Measurements from ENCODE around the gene LPA.
"Not testable (repeated sequence)": the region's sequence is repeated elsewhere in the genome, so short reads cannot be mapped to it uniquely, and the experiment has no call there.

LPA gene

GRCh38 chr6:160581406-160581805 lies 82.7 kb downstream of the LPA start:
- H3K9me3 Mint-ChIP-seq = peaks cover 18% of the 10 kb centered on the region
- H3K4me3 Mint-ChIP-seq = no peak overlapping the region
- no peaks in the 10 kb centered on the region for H3K4me1 Mint-ChIP-seq (ENCODE audit: low read depth)
- no peaks in the 10 kb centered on the region for H3K36me3 Mint-ChIP-seq (ENCODE audit: low read depth)
- H3K27ac Mint-ChIP-seq = no peak overlapping the region
- peaks cover 18% of the 10 kb centered on the region for H3K27me3 Mint-ChIP-seq

- not testable (repeated sequence) for H3K36me3 Mint-ChIP-seq (ENCODE audit: low read depth); H3K27ac Mint-ChIP-seq; H3K4me3 Mint-ChIP-seq; H3K4me1 Mint-ChIP-seq (ENCODE audit: low read depth)
- Mint-ChIP-seq H3K9me3 (peaks cover 23% of the 10 kb centered on the region), H3K27me3 (peaks cover 20% of the 10 kb centered on the region)
Measured at GRCh38 chr6:160578515-160578914, 85.6 kb downstream of the LPA start.

- no peak overlapping the region for H3K4me3 Mint-ChIP-seq
- no peaks in the 10 kb centered on the region for H3K4me1 Mint-ChIP-seq (ENCODE audit: low read depth)
- no peak overlapping the region for H3K27ac Mint-ChIP-seq
- H3K36me3 Mint-ChIP-seq (ENCODE audit: low read depth) = no peaks in the 10 kb centered on the region
- H3K9me3 Mint-ChIP-seq = peaks cover 11% of the 10 kb centered on the region
- H3K27me3 Mint-ChIP-seq = peaks cover 7% of the 10 kb centered on the region
Measured at GRCh38 chr6:160573943-160574342, 90.1 kb downstream of the LPA start.

GRCh38 chr6:160571201-160571600 lies 92.9 kb downstream of the LPA start:
- not testable (repeated sequence) for H3K4me3 Mint-ChIP-seq; H3K4me1 Mint-ChIP-seq (ENCODE audit: low read depth); H3K36me3 Mint-ChIP-seq (ENCODE audit: low read depth); H3K27ac Mint-ChIP-seq; H3K27me3 Mint-ChIP-seq
- peaks cover 11% of the 10 kb centered on the region for H3K9me3 Mint-ChIP-seq

- H3K27me3 Mint-ChIP-seq = peaks cover 21% of the 10 kb centered on the region
- no peaks in the 10 kb centered on the region for H3K36me3 Mint-ChIP-seq (ENCODE audit: low read depth)
- no peaks in the 10 kb centered on the region for H3K4me1 Mint-ChIP-seq (ENCODE audit: low read depth)
- no peak overlapping the region for H3K27ac Mint-ChIP-seq
- no peaks in the 10 kb centered on the region for H3K9me3 Mint-ChIP-seq
- H3K4me3 Mint-ChIP-seq = no peak overlapping the region
Measured at GRCh38 chr6:160544802-160545201, 119.3 kb downstream of the LPA start.

- Mint-ChIP-seq H3K4me1 (ENCODE audit: low read depth) (no peaks in the 10 kb centered on the region), H3K9me3 (no peaks in the 10 kb centered on the region), H3K36me3 (ENCODE audit: low read depth) (no peaks in the 10 kb centered on the region), H3K27me3 (peaks cover 4% of the 10 kb centered on the region), H3K27ac (no peak overlapping the region), H3K4me3 (no peak overlapping the region)
Measured at GRCh38 chr6:160535270-160535669, 128.8 kb downstream of the LPA start.

GRCh38 chr6:160534050-160534696 lies 129.9 kb downstream of the LPA start:
- H3K9me3 Mint-ChIP-seq = peaks cover 2% of the 10 kb centered on the region
- no peaks in the 10 kb centered on the region for H3K4me1 Mint-ChIP-seq (ENCODE audit: low read depth)
- H3K27ac Mint-ChIP-seq = no peak overlapping the region
- H3K4me3 Mint-ChIP-seq = no peak overlapping the region
- H3K36me3 Mint-ChIP-seq (ENCODE audit: low read depth) = no peaks in the 10 kb centered on the region
- peaks cover 4% of the 10 kb centered on the region for H3K27me3 Mint-ChIP-seq

GRCh38 chr6:160532315-160532714 lies 131.8 kb downstream of the LPA start:
- Mint-ChIP-seq H3K9me3 (peaks cover 5% of the 10 kb centered on the region), H3K27ac (no peak overlapping the region), H3K36me3 (ENCODE audit: low read depth) (no peaks in the 10 kb centered on the region), H3K27me3 (peaks cover 16% of the 10 kb centered on the region), H3K4me3 (no peak overlapping the region), H3K4me1 (ENCODE audit: low read depth) (no peaks in the 10 kb centered on the region)

- Mint-ChIP-seq H3K4me1 (ENCODE audit: low read depth) (no peaks in the 10 kb centered on the region), H3K36me3 (ENCODE audit: low read depth) (no peaks in the 10 kb centered on the region), H3K27ac (no peak overlapping the region), H3K27me3 (peaks cover 20% of the 10 kb centered on the region), H3K4me3 (no peak overlapping the region), H3K9me3 (peaks cover 5% of the 10 kb centered on the region)
Measured at GRCh38 chr6:160531826-160532225, 132.2 kb downstream of the LPA start.

- H3K9me3 Mint-ChIP-seq; H3K36me3 Mint-ChIP-seq (ENCODE audit: low read depth); H3K4me3 Mint-ChIP-seq; H3K4me1 Mint-ChIP-seq (ENCODE audit: low read depth); H3K27ac Mint-ChIP-seq: not testable (repeated sequence)
- H3K27me3 Mint-ChIP-seq = peaks cover 20% of the 10 kb centered on the region
Measured at GRCh38 chr6:160529524-160529923, 134.6 kb downstream of the LPA start.

- Mint-ChIP-seq H3K36me3 (ENCODE audit: low read depth) (no peaks in the 10 kb centered on the region), H3K4me3 (no peak overlapping the region), H3K27ac (no peak overlapping the region), H3K9me3 (no peaks in the 10 kb centered on the region), H3K27me3 (peaks cover 11% of the 10 kb centered on the region), H3K4me1 (ENCODE audit: low read depth) (peaks cover 26% of the 10 kb centered on the region)
Measured at GRCh38 chr6:160523223-160523622, 140.9 kb downstream of the LPA start.

GRCh38 chr6:160520043-160520904 lies 143.8 kb downstream of the LPA start:
- Mint-ChIP-seq H3K27me3 (no peaks in the 10 kb centered on the region), H3K36me3 (ENCODE audit: low read depth) (no peaks in the 10 kb centered on the region), H3K4me3 (peak overlapping the region; percentile 86), H3K27ac (peak overlapping the region; percentile 90), H3K4me1 (ENCODE audit: low read depth) (peaks cover 26% of the 10 kb centered on the region), H3K9me3 (no peaks in the 10 kb centered on the region)

GRCh38 chr6:160519603-160520042 lies 144.5 kb downstream of the LPA start:
- Mint-ChIP-seq H3K27me3 (peaks cover 6% of the 10 kb centered on the region), H3K36me3 (ENCODE audit: low read depth) (no peaks in the 10 kb centered on the region), H3K4me3 (peak overlapping the region; percentile 86), H3K27ac (peak overlapping the region; percentile 90), H3K4me1 (ENCODE audit: low read depth) (peaks cover 26% of the 10 kb centered on the region), H3K9me3 (no peaks in the 10 kb centered on the region)

- H3K27me3 Mint-ChIP-seq = peaks cover 9% of the 10 kb centered on the region
- no peaks in the 10 kb centered on the region for H3K36me3 Mint-ChIP-seq (ENCODE audit: low read depth)
- peak overlapping the region; percentile 31 for H3K4me3 Mint-ChIP-seq
- H3K9me3 Mint-ChIP-seq = no peaks in the 10 kb centered on the region
- H3K27ac Mint-ChIP-seq = no peak overlapping the region
- H3K4me1 Mint-ChIP-seq (ENCODE audit: low read depth) = peaks cover 26% of the 10 kb centered on the region
Measured at GRCh38 chr6:160519133-160519532, 144.9 kb downstream of the LPA start.

- H3K36me3 Mint-ChIP-seq (ENCODE audit: low read depth) = no peaks in the 10 kb centered on the region
- peaks cover 13% of the 10 kb centered on the region for H3K27me3 Mint-ChIP-seq
- H3K27ac Mint-ChIP-seq = no peak overlapping the region
- no peaks in the 10 kb centered on the region for H3K9me3 Mint-ChIP-seq
- peaks cover 2% of the 10 kb centered on the region for H3K4me1 Mint-ChIP-seq (ENCODE audit: low read depth)
- H3K4me3 Mint-ChIP-seq = no peak overlapping the region
Measured at GRCh38 chr6:160513836-160514235, 150.2 kb downstream of the LPA start.

Data from stimulated activated naive CD8-positive, alpha-beta T cell treated with anti-CD3 and anti-CD28 coated beads, Interleukin-15, Interleukin-2, amounts not matched to agents 100 ng/mL and 50 ng/mL, for 24 hours (primary cell).